Thyroid gland (tissue), 4 donors: Measurements from ENCODE around the gene NDUFB8. TPM values are rescaled to one million over a fixed set of nuclear protein-coding genes. Genes with fewer than 3 reads are reported as not detected.

Source experiments
- DNase-seq, 2 donors: peaks; one replicate each; pipeline ENCODE4 v3.0.0-alpha.2; 2019
- H3K27ac ChIP-seq, 3 donors: fragments of 200-600 bp; sonication (generic); 1 replicate in 2 of 3; 2 replicates in 1 of 3; pipeline ENCODE4 v1.5.1; 2016 to 2019; ENCODE audit warnings: mild to moderate bottlenecking in 1 of 3, moderate library complexity in 1 of 3
- H3K27me3 ChIP-seq: fragments of 200-600 bp; sonication (generic); one replicate; pipeline ENCODE4 v1.5.1; 2019
- H3K36me3 ChIP-seq, 2 donors: fragments of 200-600 bp; sonication (generic); one replicate each; pipeline ENCODE4 v1.5.1; 2016 to 2019
- H3K4me1 ChIP-seq, 2 donors: fragments of 200-600 bp; sonication (generic); one replicate each; pipeline ENCODE4 v1.5.1; 2017 to 2019
- H3K4me3 ChIP-seq, 3 donors: fragments of 200-600 bp; sonication (generic); replicated peaks in 1 of 3; 1 replicate in 2 of 3; 2 replicates in 1 of 3; pipeline ENCODE4 v1.5.1; 2016; ENCODE audit warnings: mild to moderate bottlenecking in 1 of 3
- H3K9me3 ChIP-seq: fragments of 200-600 bp; sonication (generic); one replicate; pipeline ENCODE4 v1.5.1; 2017
- POLR2A ChIP-seq, 2 donors: fragments of 450-650 bp; IDR thresholded peaks; one replicate each; pipeline ENCODE4 v1.6.1; 2017; ENCODE audit warnings: antibody characterized with exemption in 2 of 2, mild to moderate bottlenecking in 2 of 2, moderate library complexity in 1 of 2
- WGBS, 2 donors: methylation state at CpG; one replicate each; pipeline ENCODE4 v1.1.5; 2017; 5-methylcytosine and 5-hydroxymethylcytosine counted together
- intact Hi-C: fragments of 100-400 bp; cut with DNase I; formaldehyde crosslinking; loops from one replicate; pipeline ENCODE4 v1.15.1; 2023
- total RNA-seq, 4 donors: library from RNA; depleted of rRNA; stranded (reverse); fragments of >200 nt; gene quantifications; one replicate each; pipeline ENCODE4 v1.2.3, GENCODE V29; 2016
- TF ChIP-seq, protein P1 (sequence below), 6 experiments: fragments of 200-600 bp in 3 of 6; fragments of 450-650 bp in 3 of 6; sonication (generic) in 3 of 6; IDR thresholded peaks; one replicate each; pipeline ENCODE4 v1.5.1; 2016 to 2019; ENCODE audit warnings: antibody characterized with exemption in 6 of 6, mild to moderate bottlenecking in 2 of 6, inconsistent platforms in 1 of 6, moderate library complexity in 1 of 6

The NDUFB8 gene
- total RNA-seq, 4 donors from 2014 or later, result 164 to 339 (median 209) TPM

GRCh38 chr10:100508691-100509150 lies 20.9 kb downstream of the NDUFB8 start:
- no peaks in the 10 kb centered on the region for H3K9me3 ChIP-seq
- H3K27ac ChIP-seq, result no peak overlapping the region

GRCh38 chr10:100508266-100508665 lies 21.4 kb downstream of the NDUFB8 start:
- TF ChIP-seq, protein P1, sequence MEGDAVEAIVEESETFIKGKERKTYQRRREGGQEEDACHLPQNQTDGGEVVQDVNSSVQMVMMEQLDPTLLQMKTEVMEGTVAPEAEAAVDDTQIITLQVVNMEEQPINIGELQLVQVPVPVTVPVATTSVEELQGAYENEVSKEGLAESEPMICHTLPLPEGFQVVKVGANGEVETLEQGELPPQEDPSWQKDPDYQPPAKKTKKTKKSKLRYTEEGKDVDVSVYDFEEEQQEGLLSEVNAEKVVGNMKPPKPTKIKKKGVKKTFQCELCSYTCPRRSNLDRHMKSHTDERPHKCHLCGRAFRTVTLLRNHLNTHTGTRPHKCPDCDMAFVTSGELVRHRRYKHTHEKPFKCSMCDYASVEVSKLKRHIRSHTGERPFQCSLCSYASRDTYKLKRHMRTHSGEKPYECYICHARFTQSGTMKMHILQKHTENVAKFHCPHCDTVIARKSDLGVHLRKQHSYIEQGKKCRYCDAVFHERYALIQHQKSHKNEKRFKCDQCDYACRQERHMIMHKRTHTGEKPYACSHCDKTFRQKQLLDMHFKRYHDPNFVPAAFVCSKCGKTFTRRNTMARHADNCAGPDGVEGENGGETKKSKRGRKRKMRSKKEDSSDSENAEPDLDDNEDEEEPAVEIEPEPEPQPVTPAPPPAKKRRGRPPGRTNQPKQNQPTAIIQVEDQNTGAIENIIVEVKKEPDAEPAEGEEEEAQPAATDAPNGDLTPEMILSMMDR (IDR thresholded peaks at IDR 0.05), result no peak
- no peak for TF ChIP-seq POLR2A (IDR thresholded peaks at IDR 0.05)
- Histone ChIP-seq H3K36me3 (no peaks in the 10 kb centered on the region), H3K4me1 (no peaks in the 10 kb centered on the region), H3K9me3 (no peaks in the 10 kb centered on the region), H3K27me3 (no peaks in the 10 kb centered on the region), H3K4me3 (no peak overlapping the region), H3K27ac (no peak overlapping the region)
- intact Hi-C loops, result no loop called here
- no peak for DNase-seq
- WGBS, 2 donors, result 55 to 65% methylated on average over 1 of the region's 1 CpG

More at GRCh38 chr10:100508691-100509150, 20.9 kb downstream of the NDUFB8 start:
- TF ChIP-seq POLR2A (IDR thresholded peaks at IDR 0.05), result no peak
- TF ChIP-seq, protein P1 (IDR thresholded peaks at IDR 0.05), result peak in 3 of 6 experiments; percentile 8 to 31 (median 15)
- Histone ChIP-seq H3K4me3 (no peak overlapping the region), H3K4me1 (no peaks in the 10 kb centered on the region), H3K27me3 (no peaks in the 10 kb centered on the region), H3K36me3 (no peaks in the 10 kb centered on the region)
- no peak for DNase-seq
- 55% methylated on average over 3 of the region's 3 CpGs for WGBS, 2 donors
- intact Hi-C loops, result no loop called here

DNA sequence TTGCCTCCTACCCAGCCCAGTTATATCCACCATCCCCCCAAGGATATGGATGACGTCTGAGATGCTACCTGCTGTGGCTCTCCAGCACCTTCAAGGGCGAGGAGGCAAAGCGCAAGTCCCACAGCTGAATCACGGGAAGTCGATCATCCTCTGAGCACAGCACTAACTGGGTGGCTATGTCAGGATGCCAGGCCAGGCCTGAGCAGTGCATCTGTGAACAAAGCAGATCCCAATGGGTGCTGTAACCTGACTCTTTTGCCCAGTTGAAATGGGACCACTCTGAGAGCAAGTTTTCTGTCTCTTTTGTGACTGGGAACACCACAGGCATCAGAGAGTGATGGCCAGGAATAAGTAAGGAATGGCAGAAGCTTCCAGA lies 22.3 kb downstream of the NDUFB8 start:
- Histone ChIP-seq H3K27ac (no peak overlapping the region), H3K27me3 (no peaks in the 10 kb centered on the region), H3K36me3 (no peaks in the 10 kb centered on the region), H3K9me3 (no peaks in the 10 kb centered on the region), H3K4me1 (no peaks in the 10 kb centered on the region), H3K4me3 (no peak overlapping the region)
- intact Hi-C loops, result no loop called here
- no peak for TF ChIP-seq POLR2A (IDR thresholded peaks at IDR 0.05)
- TF ChIP-seq, protein P1 (IDR thresholded peaks at IDR 0.05), result no peak
- no peak for DNase-seq
- 86 to 95% methylated on average over 4 to 5 of the region's 5 CpGs for WGBS, 2 donors

DNA sequence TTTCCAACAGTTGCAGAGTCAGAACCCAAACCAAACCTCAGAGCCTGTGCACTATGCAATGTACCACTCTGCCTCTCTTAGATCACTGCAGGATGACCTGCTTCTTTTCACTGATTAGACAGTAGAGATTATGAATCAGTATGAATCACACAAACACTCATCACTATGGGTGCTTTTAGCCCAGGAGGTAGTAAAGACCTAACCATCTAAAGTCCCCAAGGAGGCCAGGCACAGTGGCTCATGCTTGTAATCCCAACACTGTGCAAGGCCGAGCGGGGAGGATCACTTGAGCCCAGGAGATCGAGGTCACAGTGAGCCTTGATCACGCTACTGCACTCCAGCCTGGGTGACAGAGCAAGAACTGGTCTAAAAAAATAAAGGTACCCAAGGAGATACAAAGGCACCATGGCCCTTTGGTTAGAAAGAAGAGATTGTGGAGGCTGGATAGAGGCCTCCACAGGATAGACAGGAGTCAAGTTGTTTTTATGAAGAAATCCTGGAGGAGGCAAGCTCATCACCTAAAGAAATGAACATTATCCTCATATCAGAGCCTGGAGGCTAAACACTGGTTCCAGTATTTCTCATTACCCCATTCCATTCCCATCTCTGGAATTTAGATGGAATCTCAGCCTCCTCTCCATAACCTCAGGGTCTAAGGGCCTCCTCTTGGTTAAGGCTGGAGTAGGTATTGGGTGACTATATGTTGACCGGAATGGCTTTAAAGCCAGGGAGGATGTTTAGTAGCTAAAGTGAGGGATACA lies 22.9 kb downstream of the NDUFB8 start:
- H3K27ac ChIP-seq, result no peak overlapping the region
- TF ChIP-seq POLR2A (IDR thresholded peaks at IDR 0.05), result no peak
- TF ChIP-seq, protein P1 (IDR thresholded peaks at IDR 0.05), result no peak
- 95 to 97% methylated on average over 5 of the region's 5 CpGs for WGBS, 2 donors
- DNase-seq, result no peak
- H3K36me3 ChIP-seq, result peaks cover 0 to 3% of the 10 kb centered on the region in 2 donors
- no peaks in the 10 kb centered on the region for H3K9me3 ChIP-seq
- no peak overlapping the region for H3K4me3 ChIP-seq
- H3K27me3 ChIP-seq, result no peaks in the 10 kb centered on the region
- intact Hi-C loops, result no loop called here
- no peaks in the 10 kb centered on the region for H3K4me1 ChIP-seq

DNA sequence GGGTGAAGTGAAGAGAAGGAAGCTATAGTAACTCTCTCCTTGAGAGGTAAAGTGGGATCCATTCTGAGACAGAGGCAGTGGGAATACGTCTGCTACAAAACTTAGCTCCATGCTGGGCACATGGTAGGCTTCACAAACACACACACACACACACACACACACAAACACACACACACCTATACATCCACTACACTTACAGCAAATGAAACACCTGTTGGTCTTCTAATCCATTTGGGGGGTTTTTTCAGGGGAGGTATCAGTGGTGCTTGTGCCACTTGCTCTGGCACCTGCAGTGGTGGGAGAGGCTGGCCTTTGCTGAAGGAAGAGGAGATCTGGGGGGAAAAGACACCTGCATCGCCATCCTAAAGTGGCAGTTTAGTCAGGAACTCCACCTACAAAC lies 24.5 kb downstream of the NDUFB8 start:
- no peak for TF ChIP-seq POLR2A (IDR thresholded peaks at IDR 0.05)
- TF ChIP-seq, protein P1 (IDR thresholded peaks at IDR 0.05), result no peak
- H3K4me1 ChIP-seq, result no peaks in the 10 kb centered on the region
- WGBS, 2 donors, result 96 to 100% methylated on average over 2 of the region's 2 CpGs
- no peaks in the 10 kb centered on the region for H3K9me3 ChIP-seq
- no peak for DNase-seq
- H3K27ac ChIP-seq, result no peak overlapping the region
- intact Hi-C loops, result no loop called here
- H3K27me3 ChIP-seq, result no peaks in the 10 kb centered on the region
- H3K4me3 ChIP-seq, result no peak overlapping the region
- H3K36me3 ChIP-seq, result peaks cover 0 to 3% of the 10 kb centered on the region in 2 donors
